Upper lobe of left lung (tissue), 4 donors: Measurements from ENCODE around the gene DACT2.

Experiments used
- CTCF ChIP-seq, 6 experiments: fragments of 450-650 bp in 4 of 6; fragments of 200-600 bp in 2 of 6; sonication (generic) in 2 of 6; IDR thresholded peaks; one replicate each; pipeline ENCODE4 v1.5.1; 2016 to 2019; ENCODE audit warnings: antibody characterized with exemption in 6 of 6
- EP300 ChIP-seq, 4 donors: sonication (generic); formaldehyde crosslinking; IDR thresholded peaks; one replicate each; pipeline ENCODE4 v1.5.1; 2017; ENCODE audit warnings: antibody characterized with exemption in 4 of 4, control low read depth in 2 of 4
- POLR2A ChIP-seq, 4 donors: fragments of 450-650 bp; IDR thresholded peaks; one replicate each; pipeline ENCODE4 v1.5.1; 2016 to 2017; ENCODE audit warnings: antibody characterized with exemption in 4 of 4, mild to moderate bottlenecking in 2 of 4
- POLR2AphosphoS5 ChIP-seq, 2 donors: sonication (generic); formaldehyde crosslinking; IDR thresholded peaks; one replicate each; pipeline ENCODE4 v1.5.1; 2017; ENCODE audit warnings: antibody characterized with exemption in 2 of 2

- TF ChIP-seq CTCF (IDR thresholded peaks at IDR 0.05), result no peak
- TF ChIP-seq POLR2A (IDR thresholded peaks at IDR 0.05), result no peak
- no peak for TF ChIP-seq EP300 (IDR thresholded peaks at IDR 0.05)
- TF ChIP-seq POLR2AphosphoS5 (IDR thresholded peaks at IDR 0.05), result no peak
Measured at GRCh38 chr6:168348186-168348585, 28.6 kb upstream of the DACT2 start.
